CD4-positive, alpha-beta T cell treated with Interleukin-17A for 1 hour (primary cell): ENCODE data around the gene HYAL3.

Source experiments
- DNase-seq: peaks from one replicate; pipeline ENCODE4 v3.0.0-alpha.2; 2020

Gene HYAL3

DNA sequence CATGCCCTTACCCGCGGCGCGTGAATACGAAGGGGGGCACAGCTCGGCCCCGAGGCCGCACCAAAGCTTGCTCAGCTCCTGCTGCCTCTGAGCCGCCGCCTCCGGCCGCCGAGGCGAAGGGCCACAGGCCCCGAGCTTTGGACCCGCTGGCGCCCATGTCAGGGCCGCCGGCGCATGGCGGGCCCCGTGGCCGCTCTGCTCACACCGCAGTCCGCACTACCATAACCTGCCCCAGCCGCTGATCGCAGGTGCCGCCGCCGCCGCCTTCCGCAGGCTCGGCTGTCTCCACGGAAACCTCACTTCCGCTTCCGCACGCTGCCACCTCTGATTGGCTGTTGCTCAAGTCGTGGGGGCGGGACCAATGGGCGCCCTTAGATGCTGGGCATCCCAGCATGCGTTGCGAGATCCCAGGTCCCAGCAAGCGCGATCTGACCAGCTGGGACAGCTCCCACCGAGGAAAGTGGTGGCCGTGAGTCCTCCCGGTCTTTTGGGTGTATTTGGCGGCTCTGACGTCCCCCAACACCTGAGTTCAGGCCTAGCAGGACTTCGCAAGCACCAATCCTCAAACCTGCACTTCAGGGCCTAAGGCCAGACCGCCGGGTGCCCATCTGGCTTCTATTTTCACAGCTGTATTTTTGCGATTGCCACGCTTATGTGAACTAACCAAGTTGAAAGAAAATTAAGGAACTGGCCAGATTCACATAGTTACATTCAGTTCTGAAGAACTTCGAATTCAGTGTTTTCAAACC lies 28.9 kb upstream of the HYAL3 start, which contains the start of gene TUSC2:
TUSC2 (minus strand) TSS at position 281 of the 749 bp plus-strand sequence; CDS start at position 157, 124 bp downstream.
- peak; percentile 95 for DNase-seq

DNA sequence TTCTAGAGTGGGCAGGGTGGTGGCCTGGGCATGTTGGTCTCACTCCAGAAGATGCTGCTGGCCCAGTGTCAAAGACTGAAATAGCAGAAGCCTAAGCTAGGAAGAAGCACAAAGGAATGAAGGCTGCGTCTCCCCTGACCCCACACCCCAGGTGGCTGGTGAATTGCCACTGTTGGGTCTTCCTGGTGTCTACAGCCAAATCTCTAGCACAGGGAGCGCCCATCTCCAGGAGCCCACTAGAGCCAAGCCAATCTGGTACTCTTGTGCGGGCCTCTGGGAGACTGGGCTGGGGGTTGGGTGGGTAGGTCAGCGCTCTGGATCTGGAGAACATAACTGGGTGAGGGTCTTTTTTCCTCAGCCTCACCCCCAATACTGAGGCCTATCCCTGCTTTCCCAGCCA lies 27.9 kb upstream of the HYAL3 start:
- no peak for DNase-seq

DNA sequence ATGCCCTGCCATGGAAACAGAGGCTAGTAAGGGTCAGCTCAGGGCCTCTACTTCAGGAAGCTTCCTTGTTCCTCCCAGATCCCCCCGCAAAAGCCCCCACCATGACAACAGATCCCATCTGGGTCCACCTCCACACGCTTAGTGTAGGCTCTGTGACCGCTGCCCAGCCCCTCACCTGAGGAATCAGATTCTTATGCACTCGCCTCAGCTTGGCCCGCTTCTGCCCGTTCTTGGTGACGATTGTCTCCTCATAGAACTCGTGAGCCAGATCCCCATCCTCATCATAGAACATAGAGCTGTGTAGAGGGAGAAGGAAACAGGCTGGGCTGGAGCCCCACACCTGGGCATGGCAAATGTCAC lies 27.0 kb upstream of the HYAL3 start:
- DNase-seq = no peak

DNA sequence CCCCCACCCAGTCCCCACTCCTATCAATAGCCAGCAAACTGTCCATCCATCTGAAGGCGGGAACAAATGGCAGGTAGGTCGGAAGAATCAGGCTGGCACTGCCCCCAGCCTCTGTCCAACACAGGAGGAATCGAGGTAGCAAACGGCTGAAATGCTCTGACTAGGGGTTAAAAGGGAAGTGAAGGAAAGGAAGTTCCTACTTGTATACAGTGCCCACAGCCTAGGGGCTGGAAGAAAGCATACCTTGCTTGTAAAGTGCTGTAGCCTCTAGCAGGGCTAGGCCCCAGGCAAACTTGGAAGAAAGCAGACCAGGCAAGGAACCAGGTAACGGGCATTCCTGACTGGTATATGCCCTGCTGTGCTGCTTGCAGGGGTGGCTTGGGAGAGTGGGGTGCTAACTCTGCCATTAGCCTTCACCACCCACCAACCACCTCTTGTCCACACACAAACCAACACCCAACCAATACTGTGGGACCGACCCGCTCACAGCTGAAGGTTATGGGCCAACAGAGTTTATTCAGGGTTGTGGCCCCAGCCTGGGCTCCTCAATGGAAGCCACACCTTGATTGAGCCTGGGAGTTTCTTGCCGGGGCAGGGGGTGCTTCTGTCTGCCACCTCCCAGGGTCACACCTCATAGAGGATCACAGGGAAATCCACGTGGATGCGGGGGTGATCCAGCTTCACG lies 26.4 kb upstream of the HYAL3 start:
- DNase-seq = no peak

DNA sequence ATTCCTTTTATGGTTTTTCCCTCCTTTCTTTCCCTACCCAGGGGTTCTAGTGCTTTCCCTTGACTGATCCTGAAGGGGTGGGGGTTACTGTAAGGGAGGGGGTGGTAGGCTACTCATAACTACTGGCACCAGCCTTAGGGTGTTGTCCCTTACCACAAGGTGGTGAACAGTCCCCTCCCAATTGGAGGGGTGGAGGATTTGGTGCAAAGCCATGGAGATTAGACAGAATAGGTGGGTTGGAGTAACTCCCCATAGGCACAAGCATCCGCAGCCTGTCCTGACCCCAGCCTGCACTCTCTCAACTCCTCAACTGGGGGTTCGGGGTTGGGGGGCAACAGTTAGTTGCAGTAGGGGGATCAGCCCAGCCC lies 25.9 kb upstream of the HYAL3 start:
- no peak for DNase-seq

DNA sequence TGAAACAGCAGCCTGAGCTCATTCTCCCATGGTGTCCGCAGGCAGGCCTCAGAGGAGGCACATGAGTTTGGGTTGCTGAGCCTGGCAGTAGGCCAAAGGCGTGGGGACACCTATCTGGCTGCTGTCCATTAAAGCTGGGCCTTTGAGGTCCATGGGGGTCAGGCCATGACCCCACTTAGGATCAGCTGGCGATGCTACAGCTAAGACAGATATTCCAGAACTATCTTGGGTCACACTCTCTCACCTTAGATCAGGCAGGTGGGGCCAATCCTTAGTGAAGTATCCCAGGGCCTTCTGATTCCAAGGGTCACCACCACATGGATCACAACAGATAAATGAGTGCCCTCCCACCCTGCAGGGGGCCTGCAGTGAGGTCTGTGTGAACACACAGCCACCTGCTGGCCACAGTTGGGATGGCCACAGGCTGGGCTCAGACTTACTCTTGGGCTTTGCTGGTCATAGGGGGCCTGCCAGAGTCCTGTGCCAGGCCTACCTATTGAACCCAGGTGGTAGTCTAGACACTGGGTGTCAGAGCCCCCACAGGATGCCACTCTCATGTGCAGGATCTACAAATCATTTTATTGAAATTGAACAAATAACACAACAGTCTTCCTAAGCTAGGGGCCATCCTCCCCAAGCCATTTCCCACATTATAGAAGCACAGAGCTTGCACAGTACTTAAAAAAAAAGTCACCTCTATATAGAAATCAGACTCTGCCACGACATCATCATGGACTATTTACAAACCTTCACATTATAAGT lies 25.3 kb upstream of the HYAL3 start:
- DNase-seq = peak; percentile 72

DNA sequence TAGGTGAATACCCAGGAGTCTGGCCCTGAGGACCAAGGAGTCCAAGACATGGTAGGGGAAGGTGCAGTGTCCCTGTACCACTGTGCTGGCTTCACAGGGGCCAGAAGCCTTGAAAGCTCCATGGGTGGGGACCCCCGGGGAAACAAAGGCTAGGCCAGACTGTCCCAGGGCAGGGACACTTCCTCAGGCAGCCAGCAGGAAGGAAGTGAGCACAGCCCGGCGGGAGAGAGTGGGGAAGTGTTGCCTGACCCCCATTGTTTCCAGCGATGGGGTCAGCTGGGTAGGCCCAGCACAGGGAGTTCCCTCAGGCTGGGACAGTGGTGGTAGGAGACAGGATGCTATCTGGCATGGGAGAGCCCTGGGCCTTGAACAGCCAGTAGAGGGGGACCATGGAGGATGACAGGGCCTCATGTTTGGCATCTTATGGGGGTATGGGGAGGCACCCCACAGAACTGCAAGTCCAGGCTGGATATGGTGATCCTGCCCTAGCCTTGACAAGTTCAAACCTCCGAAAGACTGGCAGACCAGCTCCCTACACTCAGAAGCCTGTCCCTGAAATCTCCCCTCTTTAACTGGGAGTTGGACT lies 24.5 kb upstream of the HYAL3 start:
- DNase-seq = no peak

DNA sequence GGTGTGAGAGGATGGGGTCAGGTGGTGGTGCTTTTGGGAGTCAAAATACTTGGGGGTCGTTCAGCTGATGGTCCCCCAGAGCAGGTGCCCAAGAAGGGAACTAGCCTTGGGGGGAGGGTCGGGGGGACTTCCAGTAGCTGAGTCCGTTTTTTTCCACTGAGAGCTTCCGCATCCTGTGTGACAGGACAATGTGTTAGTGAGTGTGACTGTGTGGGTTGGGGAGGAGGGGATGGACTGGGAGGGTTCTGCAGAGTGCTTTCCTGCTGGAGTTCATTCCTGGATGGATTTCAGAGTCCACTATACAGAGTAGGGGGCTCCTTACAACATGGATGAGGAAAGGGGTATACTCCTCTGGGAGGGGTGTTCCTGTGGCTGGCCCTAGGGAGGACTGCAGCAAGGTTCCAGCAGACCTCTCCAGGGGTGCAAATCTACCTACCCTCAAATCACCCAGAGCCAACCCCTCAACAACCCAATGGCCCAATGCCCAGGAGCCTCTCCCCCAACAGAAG lies 23.9 kb upstream of the HYAL3 start:
- DNase-seq = no peak

DNA sequence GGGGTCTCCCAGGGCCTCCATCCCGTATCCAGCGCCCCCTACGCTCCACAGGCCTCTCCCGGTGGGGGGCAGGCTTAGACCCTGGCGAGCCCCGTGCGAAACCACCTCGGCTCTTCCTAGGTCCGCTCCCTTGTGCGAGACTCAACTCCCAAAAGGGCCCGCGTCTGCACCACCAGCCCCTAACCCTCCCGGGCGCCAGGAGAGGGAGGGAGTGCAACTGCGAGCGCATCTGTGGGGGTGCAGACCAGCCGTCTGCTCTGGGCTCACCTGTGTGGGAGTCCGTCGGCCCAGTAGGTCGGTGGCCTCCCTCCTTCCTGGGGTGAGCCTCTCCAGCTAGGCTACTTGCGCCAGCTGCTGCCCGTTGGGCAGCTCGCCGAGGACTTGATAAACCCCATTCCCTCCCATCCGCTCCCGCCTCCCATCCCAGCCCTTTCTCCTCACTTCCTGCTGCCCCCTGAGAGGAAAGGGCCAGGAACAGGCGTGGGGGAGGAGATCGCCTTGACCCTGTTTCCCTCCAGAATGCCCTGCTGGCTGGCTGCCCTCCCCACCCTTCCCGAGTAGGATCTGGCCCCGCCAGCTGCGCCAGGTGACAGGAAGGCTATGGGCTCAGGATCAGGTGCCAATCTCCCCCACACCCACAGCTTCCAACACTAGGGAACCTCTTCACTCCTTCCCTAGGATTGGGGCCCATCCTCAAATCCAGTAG lies 23.3 kb upstream of the HYAL3 start, which contains the start of gene HYAL2:
HYAL2 (minus strand) TSS at position 360 of the 706 bp plus-strand sequence. CDS start 2,256 bp downstream, outside the sequence.
- no peak for DNase-seq

DNA sequence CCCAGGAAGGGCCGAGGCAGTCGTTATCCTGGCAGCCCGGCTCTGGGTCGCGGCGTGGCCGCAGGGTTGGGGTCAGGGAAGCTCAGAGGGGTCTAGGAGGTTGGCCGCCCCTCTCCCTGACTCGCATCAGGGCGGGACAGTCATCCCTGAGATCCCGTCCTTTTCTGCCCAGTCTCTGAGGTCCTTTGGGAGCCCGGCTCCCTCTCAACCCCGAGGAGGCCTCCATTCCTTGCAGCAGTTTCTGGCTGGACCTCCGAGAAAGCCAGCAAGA lies 22.8 kb upstream of the HYAL3 start:
- DNase-seq = no peak

DNA sequence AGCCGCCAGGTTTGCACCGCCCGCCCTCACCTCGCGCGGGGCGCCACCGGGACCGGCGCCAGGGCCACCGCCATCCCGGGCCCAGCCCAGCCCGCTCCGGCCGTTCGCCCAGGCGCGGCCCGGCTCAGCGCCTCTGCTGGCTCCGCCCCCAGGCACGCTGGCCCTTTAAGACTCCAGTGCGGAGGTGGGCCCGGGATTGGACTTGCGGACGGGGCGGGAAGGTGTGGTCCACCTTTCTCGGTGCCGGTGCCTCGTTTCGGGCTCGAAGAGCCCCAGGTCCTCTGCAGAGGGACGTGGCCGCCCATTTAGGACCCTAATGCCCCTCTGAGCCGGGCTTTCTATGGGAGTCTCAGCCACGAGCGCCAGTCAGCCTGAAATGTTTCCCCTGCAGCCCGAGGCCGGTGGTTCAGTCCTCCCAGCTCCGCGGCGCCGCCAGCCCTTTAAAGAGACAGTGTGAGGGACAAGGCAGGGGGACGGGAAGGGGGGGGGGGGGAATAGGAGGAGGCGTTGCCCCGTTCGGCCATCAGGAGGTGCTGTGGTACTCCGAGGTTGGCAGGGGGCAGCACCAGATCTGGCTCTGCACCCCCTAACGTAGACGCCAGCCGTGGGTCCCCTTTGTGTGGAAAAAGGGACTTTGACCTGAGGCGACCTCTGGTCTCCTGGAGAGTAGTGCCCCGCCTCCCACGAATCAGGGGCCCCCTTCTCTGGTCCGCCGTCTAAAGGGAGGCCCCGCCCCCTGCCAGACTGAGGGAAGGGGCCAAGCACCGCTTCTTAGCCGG lies 22.3 kb upstream of the HYAL3 start:
- DNase-seq = peak; percentile 87

DNA sequence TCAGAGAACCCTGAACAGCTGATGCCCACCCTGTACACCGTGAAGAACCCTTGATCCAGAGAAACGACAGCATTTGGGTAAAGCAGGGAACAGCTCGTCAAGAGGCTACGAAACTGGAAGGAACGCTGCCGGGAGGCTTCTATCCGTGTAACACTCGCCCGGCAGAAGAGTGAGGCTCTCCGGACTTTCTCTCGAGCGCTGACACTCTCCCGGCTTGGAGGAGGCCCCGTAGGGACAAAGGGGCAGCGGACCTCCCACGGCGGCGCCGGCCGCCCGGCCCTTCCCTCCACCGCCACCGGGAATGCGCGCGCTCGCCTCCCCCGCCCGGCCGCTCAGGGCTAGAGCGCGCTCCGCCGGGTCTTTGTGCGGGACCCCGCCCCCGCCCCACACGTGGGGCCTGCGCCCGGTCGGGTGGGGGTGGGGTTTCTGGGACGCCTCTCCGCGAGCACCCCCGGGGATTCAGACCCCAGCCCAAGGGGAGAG lies 21.7 kb upstream of the HYAL3 start:
- DNase-seq = no peak

DNA sequence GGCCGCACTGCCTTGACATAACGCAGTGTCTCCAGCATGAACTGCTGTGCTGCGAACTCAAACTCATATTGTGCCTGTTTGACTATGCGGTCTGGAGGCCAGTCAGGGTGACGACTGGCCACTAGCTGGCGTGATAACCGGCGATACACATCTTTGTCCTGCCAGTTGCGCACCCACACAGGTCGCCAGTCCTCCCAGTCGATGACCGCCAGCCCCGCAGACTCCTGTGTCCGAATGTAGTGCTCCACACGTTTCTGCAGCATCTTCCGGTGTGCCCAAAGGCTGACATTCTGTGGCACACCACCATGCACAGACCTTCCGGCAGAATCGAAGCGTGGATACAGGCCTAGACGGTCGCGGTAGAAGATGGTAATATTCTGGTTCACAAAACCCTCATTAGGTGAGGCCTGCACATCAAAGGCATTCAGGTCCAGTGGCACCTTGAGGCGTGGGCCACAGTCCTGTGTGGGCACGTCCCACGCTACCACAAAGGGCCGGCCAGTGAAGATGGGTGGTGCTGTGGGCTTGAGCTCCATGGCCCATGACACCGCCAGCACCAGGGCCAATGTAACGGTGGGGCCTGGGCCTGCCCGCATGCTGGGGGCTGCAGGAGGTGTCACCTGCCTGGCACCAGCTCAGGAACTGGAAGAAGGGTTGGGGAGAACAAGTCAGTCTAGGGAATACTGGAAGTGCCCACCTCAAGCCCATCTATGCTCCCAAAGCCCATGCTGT lies 20.9 kb upstream of the HYAL3 start:
- DNase-seq = no peak

DNA sequence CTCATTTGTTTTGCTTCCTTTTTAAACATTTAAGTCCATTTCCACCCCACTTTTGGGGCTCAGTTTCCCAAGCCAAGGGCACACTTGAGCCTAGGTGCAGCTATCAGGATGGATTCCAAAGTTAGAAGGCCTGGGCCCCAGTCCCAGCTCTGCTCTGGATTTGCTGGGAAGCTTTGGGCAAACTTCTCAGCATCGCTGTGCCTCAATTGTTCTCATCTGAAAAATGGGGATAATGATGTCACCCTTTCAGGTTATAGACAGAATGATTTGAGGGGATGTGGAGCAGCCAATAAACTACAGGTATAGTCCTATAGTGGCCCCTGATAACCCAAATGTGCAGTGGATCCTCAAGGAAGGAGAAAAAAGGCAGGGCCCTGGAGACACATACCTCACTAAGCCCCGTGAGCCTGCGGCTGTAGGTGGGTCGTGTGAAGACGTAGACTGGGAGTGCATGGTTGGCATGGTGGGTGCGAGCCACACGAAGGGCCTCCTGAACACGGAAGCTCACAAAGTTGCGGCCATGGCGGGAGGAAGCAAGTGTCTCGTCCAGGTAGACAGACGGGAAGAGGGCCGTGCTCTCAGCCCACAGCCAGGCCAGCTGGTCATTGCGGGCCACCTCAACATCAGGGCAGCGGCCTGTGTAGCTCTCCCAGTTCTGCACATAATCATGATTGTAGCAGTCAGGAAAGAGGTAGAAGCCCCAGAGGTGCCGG lies 20.1 kb upstream of the HYAL3 start:
- DNase-seq = no peak

DNA sequence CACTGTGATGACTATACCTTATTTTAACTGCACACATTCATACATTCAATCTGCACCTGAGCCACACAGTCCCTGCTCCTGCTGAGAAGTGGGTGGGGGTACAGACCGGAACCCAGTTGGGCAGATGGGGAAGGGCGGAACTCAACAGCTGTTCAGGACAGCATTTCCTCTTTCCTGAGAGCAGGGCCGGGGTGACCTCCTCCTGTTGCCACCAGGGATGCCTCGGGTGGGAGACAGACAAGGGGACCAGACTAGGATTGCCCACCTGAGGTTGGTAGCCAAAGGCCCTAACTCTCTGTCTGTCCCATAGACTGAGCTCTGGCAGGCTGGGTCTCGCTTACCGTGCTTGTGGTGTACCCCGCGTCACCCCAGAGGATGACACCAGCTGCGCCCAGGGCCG lies 19.4 kb upstream of the HYAL3 start:
- DNase-seq = no peak

DNA sequence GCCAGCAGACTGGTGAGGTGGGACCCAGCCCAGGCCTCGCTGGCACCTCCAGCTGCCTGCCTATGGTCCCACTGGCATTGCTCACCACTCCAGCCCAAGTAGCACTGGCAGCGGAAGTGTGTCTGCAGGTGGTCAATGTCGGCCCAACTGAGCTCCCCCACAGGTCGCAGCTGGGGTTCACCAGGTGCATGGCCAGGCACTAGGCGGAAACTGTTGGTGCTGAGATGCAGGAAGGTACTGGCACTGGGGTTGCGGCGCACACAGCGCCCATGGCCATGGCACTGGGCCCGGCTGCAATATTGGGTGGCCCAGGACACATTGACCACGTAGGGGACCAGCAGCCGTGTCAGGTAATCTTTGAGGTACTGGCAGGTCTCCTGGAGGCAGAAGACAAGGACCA lies 19.0 kb upstream of the HYAL3 start:
- DNase-seq = no peak

DNA sequence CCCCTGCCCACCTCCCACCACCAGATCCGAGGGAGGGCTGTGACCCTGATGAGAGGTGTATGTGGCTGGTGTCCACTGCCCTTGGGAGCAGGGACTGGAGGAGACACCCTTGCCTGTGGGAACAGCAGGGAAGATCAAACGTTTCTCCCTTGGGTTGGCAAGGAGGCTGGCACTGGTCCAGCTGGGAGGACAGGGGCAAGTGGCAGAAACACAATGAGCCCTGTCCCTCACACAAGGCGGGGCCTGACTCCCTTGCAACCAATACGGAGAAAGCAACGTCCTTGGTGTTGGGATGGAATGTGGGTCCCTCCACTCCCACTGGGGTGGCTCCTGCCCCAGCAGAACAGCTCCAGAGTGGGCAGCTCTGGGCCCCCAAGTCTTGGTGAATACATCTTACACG lies 18.1 kb upstream of the HYAL3 start:
- DNase-seq = no peak

DNA sequence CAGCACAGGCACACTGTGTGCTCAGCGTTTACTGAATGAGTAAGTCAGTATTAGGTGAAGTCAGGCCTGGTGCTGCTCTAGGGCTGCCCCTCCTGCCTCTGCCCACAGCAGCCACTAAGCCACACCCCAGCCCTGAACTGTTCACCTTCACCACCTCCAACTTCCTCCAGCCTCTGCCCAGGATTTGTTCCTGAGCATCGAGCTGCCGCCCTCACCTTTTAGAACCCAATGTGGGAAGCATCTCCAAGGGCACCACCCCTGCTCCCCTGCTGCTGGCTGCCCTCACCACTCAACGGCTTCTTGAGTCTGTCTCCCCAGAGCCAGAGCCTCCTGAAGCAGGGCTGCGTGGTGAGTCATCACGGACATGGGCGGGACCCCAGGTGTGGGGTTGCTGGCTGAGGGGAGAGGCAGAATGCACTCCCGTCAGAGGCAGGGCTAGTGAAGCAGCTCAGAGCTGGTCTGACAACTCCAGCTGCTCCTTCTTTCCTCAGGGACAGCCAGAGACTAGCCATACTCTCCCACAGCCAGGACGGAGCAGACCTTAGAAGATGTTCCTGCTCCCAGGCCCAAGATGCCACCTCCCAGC lies 17.5 kb upstream of the HYAL3 start:
- peak; percentile 81 for DNase-seq

DNA sequence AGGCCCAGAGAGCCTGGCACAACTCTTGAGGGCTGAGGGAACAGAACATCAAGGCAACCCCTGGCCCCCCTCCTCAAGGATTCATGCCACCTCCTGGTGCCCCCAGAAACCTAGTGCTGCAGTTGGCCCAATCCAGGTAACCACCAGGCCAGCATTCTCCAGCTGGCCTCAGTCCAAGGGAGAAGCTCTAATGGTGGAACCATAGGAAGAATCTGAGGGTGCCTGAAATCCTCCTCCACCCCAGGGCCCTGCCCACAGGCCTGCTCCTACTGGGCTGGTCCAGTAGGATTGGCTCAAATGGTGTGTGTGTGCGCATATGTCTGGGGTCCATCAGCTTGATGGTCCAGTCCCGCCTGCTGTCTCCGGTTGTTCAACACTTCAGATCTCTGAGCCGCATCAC lies 15.6 kb upstream of the HYAL3 start:
- DNase-seq = no peak

DNA sequence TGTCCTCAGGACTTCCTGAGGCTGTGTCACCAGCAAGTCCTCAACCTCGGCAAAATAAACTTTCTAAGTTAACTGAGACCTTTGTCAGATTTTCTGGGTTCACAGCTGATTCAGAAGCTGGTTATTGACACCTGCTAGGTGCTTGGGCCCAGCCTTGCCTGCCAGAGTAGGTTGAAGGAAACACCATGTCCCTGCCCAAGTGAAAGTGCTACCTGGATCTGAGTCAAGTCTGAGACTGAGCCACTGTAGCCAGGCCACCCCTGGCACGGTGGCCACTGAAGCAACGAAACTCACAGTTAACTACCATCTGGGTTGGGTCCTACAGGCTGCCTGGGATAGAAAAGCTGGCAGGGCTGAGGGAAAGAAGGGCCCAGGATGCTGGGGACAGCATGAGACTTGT lies 15.1 kb upstream of the HYAL3 start:
- no peak for DNase-seq
